Suppressor macrophage treated with lipopolysaccharide for 1 hour (primary cell): ENCODE data around the gene IL9.

ENCODE experiments used
- DNase-seq, 3 donors: peaks; one replicate each; pipeline ENCODE4 v3.0.0-alpha.2; 2020 to 2022

IL9 gene

DNA sequence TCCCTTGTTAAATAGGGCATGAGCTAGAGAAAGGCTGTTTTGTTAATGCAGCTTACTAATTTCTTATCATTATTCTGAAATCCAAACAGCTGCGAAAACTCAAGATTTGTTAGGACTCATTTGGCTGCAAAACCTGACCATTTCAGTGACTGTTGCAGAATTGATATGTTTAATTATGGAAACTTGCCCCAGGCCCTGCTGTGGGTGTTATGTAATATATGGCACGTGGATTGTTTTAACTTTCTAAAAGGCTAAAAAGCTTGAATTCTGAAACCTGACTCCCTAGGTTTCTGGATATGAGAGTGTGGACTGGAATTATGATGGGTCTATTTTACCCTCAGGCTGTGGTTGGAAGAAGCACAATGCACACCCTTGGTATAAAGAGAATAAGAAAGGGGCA lies 4.4 kb downstream of the IL9 start:
- no peak for DNase-seq

DNA sequence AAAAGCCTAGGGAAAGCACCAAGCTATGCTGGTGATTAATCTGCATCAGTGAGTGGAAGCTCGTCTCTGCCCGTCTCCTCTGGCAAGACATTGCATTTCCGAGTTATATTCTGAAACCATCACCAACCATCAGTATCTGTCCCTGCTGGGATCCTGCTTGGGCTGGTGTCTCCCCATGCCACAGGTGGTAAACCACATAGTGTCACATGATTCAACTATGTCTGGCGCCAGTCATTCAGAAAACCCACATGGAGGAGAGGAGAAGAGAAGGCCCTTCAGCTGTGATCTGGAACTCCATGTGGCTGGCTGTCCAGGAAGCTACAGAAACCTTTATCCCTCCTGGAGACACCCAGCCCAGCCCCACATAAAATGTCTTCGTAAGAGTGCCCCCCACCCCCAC lies 4.8 kb downstream of the IL9 start:
- DNase-seq = no peak

DNA sequence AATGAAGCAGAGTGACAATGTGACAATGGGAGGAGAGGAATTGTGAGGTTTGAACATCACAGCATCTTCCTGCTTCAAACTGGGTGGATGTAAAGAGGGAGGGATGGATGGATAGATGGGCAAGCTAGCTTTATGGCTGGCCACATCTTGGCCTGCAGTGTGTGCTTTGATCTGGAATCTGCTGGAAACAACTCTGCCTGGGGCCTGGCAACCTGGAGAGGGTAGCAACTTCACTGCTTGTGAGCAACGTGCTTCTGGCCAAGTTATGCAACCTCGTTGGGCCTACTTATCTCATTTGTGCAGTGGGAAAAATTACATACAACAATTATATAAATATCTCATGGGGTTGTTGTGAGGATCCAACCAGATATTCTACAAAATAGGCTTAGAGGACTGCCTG lies 5.3 kb downstream of the IL9 start:
- DNase-seq = no peak

DNA sequence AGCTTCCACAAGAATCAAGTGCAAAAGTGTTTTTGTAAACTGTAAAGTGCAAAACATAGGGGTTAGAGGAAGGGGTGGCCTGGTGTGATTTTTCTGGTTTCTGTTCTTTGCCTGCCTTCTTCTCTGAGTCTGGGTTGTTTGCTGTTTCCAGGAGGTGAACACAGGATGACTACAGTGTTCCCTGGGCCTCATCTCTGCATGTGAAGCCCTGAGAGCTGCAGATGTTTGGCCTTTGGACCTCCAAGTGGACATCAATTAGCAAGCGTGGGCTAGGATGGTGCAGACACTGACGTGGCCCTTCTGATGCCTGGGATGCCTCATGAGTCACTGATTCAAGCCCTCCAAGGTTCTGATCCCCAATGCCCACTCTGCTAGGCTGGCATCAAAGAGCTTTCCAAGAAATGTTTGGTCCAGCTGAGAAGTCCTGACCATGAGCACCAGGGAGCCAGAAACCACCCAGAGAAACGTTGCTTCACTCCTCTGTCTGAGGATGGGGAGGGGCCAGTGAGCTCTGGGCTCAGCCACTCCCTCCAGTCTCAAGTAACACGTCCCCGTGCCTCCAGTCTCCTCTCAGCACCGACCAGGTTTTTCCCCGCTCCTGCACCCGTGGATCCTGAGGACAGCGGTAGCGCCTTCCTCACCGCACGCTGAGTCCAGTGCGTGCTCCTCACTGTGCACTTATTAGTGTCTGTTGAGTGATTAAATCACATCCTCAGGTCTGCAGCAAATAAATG lies 7.6 kb downstream of the IL9 start:
- no peak for DNase-seq

DNA sequence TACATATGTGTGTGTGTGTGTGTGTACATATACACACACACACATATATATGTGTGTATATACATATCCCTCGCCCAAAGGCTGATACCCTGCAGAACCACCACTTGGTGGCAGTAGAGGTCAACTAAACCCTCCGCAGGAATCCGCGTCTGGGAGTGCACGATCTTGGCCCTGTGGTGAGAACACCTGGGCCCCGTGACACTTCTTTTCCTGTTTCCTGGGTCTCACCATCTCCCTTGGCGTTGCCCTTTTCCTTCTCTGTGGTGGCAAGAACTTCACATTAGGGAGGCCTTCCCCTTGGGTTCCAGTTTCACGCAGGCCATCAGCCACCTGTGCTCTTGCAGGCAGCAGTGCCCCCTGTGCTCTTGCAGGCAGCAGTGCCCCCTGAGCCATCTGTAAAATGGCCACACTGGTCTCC lies 8.2 kb downstream of the IL9 start:
- peak; percentile 68 to 80 (median 78) for DNase-seq

DNA sequence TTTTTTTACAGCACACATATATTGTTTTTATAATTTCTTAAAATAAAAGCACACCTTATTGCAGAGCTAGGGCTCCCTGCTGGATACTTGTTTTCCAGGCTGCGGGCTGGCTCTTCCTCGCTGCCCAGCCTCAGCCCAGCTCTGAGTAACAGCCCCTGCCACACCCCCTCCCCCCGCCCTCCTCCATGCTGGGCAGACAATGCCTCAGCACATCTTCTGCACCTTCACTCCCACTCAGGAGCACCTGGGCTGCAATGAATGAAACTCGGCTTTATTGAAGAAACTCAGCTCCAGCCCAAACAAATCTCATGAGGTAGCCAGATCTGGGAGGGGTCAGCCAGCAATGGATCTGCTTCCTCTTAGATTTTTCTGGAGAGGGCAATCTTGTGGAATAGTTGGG lies 9.5 kb downstream of the IL9 start:
- no peak for DNase-seq

DNA sequence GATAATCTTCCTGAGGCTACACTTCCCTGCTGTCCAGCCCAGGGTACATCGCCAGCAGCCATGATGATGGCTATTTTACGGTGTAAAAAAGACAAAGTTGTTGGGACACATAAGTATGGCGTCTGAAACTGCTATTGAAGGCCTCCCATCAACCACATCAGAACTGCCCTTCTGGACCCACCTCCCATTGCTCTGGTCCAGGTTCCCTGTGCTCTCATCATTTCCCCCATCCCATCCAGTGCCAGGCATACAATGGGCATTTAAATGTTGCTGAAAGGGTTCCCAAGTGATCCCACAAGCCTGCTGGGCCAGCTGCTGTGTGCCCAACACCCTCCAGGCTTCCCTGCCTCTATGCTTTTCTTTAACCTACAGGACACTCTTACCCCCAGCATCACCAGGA lies 10.6 kb downstream of the IL9 start:
- no peak for DNase-seq

DNA sequence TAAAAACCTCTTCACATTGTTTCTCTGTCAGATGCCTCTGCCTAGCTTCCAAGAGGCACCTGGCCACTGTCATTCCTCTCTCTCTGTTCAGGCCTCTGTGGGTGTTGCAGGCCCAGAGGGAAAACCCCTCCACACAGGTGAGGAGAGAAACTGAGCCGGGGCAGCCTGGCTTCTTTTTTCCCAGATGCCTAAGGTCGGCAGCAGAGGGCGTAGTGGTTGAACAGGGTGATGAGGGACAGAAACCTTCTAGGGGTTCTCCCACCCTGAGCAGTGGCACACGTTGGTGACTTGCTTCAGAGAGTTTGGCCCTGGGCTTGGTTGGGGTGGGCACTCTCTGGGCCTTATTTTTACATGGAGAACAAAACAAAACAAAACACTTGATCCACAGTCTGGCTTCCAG lies 12.2 kb downstream of the IL9 start:
- peak in 1 of 3 donors; percentile 25 for DNase-seq

DNA sequence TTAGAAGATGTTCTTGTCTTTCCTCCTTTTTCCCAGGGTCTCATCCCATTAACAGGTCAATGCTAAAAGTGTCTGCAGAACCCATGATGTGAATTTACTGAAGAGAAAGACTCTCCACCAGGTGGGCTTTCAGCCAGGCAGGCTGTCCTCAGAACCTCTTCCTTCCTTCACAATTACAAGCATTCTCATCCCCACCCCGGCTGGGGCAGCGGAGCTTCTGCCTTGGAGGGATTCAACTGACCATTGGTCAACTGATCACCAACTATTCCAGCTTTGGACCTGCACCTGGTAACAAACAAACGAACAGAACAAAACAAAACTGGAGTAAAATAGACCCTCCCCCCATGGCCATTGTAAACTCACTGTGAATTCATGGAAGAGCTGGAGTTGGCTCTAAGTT lies 12.6 kb downstream of the IL9 start:
- no peak for DNase-seq

DNA sequence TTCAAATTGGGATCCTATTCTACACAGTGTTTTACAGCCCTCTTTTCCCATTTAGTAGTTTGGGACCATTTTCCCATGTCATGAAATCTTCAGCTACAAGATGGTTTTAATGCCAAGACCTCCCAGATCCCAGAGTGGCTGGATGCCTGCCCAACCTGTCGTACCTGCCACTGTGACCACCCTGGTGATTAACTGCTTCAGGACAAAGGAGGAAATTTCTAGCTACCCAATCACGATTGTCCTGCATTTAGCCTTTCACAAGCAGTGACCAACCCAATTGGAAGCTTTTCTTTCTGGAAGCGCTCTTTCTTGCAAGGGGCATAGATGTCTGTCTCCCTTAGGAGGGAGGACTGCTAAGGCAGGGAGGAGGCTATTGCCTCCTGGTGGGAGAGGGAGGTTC lies 13.8 kb downstream of the IL9 start:
- no peak for DNase-seq

DNA sequence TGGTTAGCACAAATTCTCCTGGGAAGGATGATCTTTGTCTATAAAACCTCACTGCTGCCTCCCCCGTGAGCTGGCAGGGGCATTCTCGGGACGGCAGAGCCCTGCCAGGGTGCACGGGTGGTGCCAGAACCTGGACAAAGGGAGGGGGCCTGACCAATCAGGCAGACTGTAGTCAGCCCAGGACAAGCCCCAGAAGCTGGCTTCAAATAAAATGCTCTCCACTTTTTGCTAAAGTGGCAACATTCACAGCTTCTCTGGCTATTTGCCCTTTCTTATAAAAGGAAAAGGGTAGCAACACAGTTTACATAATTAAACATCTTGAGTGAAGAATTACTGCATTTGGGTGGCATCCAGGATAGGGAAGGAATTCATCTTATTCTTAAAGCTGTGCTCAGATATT lies 14.4 kb downstream of the IL9 start:
- no peak for DNase-seq

DNA sequence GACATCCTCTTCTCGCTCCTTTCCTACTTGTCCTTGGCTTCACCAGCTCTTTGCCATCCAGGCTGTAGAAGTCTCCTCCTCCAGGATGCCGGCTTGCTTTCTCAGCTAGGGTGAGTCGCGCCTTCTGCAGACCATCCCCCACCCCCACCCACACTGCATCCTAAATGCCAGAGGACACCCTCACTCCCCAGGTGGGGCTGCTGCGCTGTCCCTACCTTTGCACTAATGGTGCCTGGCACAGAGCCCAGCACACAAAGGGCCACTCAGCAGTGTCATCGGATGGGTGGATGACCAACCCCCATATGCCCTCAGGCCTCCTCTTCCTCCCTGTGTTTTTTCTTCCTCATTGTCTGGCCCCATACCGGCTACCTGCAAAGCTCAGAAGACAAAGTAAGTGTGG lies 14.8 kb downstream of the IL9 start:
- DNase-seq = no peak

DNA sequence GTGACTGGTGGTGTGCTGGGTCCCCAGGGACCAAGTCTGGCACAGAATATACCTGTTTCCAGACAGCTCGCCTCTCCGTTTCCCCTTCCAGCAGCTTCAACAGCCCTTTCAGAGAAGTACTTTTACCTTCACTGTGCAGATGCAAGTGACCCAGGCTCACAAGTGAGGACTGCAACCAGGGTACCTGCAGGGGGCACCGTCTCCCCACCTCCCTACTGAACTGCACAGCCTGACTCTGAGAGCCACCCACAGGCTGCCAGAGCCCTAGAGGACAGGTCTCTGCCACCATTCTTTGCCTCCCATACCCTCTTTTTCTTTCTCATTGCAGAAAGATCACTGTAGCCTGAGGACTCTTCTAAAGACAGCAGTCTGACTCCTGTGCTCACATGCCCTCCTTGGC lies 15.4 kb downstream of the IL9 start:
- no peak for DNase-seq

DNA sequence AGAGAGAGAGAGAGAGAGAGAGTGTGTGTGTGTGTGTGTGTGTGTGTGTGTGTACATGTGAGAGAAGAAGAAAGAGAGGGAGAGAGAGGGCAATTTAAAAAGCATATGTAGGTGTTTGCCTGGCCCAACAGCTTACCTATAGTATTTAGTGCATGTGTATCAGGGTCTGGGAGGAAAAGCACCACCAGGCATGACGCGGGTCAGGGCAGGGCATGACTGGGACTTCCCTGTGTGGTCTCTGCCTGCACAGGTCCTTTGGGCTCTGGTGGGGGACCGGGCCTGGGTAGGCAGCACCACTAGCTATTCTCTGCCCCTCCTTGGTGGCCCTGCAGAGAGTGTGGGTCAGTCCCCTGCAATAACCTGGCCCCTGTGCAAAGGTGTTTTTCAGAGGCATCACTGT lies 16.1 kb downstream of the IL9 start:
- no peak for DNase-seq

DNA sequence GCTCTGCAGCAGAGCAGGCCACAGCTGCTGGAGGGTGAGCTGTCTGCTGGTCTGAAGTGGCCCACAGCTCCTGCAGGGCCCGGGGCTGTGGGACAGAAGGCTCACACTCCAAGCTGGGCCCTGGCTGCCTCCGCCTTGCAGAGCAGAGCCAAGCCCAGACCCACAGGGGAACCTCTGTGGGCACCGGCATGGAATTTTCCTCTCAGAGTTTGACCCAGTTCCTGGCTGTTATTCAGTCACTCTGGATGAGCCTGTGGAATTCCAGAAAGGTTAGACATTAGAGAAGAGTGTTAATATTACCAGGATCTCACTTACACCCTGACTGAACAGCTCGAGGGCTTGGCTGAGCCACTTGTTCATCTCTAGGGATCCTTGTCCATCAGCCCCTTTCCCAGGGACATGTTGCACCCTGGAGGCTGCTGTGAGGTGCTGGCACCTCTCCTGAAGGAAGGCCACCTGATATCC lies 17.5 kb downstream of the IL9 start:
- DNase-seq = no peak

DNA sequence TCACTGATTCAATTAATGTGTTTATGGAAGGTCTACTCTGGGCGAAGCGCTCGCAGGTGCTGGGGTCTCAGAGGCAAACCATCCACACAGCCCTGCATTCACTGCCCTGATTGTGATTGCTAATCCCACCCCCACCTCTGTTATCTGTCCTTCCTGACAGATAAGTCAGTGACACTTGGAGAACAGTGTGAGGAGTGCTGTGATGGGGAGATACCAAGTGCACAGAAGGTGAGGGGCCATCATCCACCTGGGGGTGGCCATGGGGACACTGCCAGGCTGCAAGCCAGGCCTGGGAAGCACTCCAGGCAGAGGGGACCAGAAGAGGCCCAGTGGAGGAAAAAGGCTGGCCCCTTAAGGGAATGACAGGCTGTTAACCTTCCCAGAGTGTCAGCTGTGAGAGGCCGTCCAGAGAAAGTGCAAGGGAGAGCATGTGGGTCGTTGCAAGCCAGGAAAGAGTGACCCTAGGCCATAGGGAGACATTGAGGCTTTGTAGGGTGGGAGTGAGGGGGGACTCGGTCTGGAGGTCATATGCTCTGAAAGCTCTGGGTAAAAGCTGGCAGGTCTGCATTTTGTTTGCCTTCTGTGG lies 18.0 kb downstream of the IL9 start:
- no peak for DNase-seq

DNA sequence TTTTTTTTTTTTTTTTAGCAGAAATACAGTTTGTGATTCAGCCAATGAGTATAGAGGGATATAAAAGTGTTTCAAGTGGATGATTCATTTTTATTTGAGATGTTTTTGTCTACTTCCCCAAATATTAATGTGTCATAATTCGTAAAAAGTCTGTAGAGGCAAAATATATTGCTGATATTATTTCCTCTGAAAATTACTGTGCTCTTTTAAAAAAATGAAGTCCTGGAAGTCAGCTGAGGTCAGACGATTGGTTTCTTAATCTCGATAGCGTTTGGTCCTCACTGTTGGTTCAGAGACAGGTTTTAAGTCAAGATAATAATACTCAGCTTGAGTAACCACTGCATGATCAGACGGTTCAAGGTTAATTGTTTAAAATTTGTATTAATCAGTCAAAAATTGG lies 19.5 kb downstream of the IL9 start:
- DNase-seq = peak; percentile 52 to 89 (median 85)

DNA sequence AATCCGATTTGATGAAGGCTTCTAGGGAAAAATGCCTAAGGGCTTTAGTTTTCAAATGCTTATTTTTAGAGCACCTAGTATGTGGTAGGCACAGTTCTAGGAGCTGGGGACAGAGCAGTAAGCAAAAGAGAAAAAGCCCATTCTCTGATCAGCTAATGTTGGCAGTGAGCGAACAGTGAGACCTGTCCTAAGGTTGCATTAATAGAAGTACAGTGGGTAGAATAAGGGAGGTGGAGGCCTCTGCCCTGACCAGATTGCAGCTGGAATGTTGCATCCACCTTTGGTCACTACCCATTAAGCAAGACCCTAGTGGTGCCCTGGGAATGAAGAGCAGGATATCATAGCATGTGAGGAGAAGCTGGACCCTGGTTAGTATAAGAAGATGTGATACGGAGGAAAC lies 20.1 kb downstream of the IL9 start:
- no peak for DNase-seq

DNA sequence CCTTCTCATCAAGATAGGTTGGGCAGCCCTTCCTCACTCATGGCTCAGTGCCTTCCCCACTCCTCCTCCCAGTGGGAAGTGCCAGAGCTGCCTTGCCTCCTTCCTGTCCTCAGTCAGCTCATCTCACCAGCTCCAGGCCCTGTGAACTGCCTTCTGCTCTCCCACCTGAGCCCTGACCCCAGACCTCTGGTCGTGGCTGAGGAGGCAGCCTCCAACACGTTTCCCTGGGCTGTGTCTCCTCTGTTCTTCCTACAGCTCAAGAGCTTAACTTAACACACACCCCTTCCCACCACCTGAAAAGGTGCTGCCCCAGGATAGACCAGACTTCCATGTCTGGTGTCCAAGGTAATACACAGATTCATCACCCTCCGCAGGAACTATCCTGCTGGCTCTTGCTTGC lies 21.2 kb downstream of the IL9 start:
- DNase-seq = no peak

DNA sequence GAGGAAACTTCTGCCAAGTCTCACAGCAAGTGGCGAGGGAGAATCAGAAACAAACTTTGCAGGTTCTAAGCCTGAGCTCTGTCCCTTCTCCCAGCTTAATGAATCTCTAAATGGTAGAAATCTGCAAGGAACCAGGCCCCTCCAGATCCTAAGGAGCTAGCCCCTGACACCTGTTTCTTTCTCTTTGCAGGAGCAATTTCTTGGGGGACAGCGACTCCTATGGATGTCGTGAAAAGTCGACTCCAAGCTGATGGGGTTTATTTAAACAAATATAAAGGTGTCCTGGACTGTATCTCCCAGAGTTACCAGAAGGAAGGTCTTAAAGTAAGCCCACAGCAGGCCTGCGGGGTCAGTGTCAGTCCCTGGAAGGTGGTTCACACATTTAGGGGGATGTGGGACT lies 21.8 kb downstream of the IL9 start:
- no peak for DNase-seq

DNA sequence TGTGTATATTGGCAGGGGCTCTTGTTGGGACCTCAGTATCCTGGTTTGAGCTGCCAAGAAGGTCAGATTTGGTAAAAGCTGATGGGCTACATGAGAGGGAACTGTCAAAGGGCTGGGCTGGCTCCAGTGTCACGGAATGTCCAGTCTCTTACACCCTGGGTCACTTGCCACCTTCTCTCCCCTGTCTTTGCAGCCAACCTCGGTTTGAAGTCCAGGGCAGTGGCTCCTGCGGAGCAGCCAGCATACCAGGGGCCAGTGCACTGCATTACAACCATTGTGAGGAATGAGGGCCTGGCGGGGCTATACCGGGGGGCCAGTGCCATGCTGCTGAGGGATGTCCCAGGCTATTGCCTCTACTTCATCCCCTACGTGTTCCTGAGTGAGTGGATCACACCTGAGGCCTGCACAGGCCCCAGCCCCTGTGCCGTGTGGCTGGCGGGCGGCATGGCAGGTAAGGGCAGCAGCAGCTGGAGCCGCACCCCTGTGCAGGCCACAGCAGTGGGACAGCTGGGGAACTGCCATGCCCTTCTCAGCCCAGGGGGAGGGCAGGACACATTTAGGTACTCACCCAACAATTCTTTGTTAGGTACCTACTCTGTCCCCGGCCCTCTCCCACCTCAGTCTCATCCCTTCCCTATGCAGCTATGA lies 24.2 kb downstream of the IL9 start:
- DNase-seq = no peak

DNA sequence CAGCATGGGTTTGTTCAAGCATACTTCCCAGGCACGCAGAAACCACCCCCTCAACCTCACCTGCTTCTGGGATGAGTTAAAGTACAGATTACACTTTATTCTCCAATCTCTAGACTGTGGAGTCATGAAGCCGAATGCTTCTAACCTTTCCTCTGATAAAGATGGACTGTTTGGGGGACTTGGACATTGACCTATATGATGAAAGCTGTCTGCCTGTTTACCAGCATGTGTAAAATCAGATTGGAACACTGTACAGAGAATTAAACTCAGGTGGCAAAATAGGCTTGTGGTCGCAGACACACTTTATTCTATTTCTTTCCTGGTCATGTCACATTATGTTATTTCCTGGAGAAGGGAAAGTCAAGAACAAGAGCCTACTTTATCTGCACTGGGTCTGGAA lies 25.7 kb downstream of the IL9 start:
- no peak for DNase-seq

DNA sequence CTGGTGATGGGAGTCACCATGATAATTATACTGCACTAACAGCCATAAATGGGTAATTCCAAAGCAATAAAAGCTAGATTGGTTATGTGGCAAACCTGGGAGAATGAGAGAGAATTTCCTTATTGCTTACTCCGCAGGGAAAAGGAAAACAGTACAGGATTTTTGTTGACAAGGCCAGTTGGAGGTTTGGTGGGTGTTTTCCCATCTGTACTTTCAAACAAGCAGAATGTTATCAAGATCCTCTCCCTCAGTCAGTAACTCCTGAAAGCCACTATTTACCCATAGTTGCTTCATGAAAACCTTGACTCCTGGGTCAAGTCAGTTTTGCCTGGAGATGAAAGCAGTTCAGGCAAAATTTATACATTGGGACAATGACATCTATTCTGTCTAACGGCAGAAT lies 26.4 kb downstream of the IL9 start:
- DNase-seq = no peak

DNA sequence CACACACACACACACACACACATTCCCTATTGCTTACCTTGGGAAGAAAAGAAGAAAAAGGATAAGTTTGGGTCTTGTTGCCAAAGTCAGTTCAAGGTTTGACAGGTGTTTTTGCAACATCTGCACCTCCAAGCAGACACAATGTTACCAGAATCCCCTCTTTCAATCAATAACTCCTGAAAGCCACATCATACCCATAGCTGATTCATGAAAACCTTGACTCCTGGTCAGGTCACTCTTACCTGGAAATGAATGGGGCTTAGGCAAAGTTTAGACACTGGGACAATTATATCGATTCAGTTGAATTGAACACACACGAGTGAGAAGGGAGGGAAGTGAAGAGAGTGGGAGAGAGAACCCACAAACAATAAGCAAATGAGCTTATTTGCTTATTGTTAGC lies 27.0 kb downstream of the IL9 start:
- DNase-seq = no peak

DNA sequence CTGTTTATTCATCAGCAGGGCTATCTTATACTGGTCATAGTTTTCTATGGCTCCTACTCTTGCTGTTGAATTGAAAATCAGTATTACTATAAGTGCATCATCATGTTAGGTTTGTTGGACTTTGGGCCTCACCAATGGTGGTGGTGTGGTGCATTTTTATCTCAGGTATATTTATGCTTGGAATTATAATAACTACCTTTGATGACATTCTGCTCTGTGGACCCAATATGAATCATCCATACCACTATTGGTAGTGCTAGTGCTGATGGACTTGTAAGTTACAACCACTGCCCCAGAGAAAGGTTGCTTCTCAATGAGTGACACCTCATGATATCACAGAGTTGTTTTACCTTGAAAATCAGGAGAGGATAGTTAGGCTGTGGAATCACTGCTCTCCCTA lies 28.0 kb downstream of the IL9 start:
- no peak for DNase-seq
